NCI-H748 treated with DMSO at 0.1 percent for 48 hours (cell line): ENCODE results near the gene ZNF207.
"Not testable (repeated sequence)": the region's sequence is repeated elsewhere in the genome, so short reads cannot be mapped to it uniquely, and the experiment has no call there.

Experiments used
- DNase-seq: peaks from one replicate; lab custom pipeline; 2025; lab: John Stamatoyannopoulos, UW

The ZNF207 gene

GRCh38 chr17:32335687-32336086 is 14.3 kb upstream of the ZNF207 start:
- no peak for DNase-seq

GRCh38 chr17:32341141-32341856 is 8.7 kb upstream of the ZNF207 start:
- peak; percentile 11 for DNase-seq

DNA sequence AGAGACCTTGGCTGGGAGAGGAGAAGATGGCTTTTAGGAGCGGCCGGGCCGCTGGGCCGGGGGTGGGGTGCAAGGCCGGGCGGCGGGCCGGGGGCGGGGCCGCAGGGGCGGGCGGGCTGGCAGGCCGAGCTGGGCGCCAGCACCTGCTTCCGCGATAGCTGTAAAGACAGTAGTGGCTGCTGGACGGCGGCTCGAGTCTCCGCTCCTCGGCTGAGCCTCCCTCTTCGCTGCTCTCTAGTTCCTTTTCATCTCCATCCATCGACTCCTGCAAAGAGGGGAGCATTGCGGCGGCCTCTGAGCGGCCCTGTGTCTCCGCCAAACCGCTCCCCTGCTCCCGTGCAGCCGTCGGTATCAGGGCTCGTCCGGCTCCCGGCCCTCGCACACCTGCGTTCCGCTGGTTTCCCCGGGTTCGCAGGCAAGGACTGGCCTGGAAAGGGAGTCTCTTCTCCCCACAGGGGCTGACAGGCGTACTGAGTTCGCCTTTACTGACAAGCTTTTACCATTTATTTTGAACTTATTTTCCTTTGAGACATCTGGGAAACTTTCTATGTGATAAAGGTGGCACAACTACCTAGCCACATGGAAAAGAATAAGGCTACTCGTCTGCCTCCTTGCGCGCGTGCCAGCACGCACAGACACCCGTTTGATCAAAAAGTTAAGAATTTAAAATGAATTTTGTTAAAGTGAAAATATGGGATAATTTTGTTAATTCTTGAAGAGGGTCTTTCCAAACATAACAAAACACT is 7.9 kb upstream of the ZNF207 start, which contains the start of gene C17orf75:
Gene C17orf75 (minus strand): TSS at position 317 of the 746 bp plus-strand sequence. CDS start 34 bp downstream, at position 283.
- no peak for DNase-seq

GRCh38 chr17:32342603-32343325 is 7.2 kb upstream of the ZNF207 start:
- DNase-seq, result no peak

- DNase-seq, result no peak
Measured at GRCh38 chr17:32345951-32346600, 3.9 kb upstream of the ZNF207 start.

GRCh38 chr17:32348483-32348800 is 1.5 kb upstream of the ZNF207 start:
- no peak for DNase-seq

GRCh38 chr17:32349503-32349853 is 479 bp upstream of the ZNF207 start:
- DNase-seq, result no peak

- DNase-seq, result no peak
Measured at GRCh38 chr17:32350666-32351418, 885 bp downstream of the ZNF207 start.

DNA sequence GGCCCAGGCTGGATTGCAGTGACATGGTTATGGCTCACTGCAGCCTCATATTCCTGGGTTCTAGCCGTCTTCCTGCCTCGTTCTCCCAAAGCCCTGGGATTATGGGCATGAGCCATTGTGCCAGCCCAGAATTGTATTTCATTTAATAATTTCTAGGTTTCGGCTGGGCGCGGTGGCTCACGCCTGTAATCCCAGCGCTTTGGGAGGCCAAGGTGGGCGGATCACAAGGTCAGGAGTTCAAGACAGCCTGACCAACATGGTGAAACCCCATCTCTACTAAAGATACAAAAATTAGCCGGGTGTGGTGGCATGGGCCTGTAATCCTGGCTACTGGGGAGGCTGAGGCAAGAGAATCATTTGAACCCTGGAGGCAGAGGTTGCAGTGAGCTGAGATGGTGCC is 2.8 kb downstream of the ZNF207 start:
- not testable (repeated sequence) for DNase-seq

- DNase-seq, result no peak
Measured at GRCh38 chr17:32355649-32356377, 5.9 kb downstream of the ZNF207 start.

DNA sequence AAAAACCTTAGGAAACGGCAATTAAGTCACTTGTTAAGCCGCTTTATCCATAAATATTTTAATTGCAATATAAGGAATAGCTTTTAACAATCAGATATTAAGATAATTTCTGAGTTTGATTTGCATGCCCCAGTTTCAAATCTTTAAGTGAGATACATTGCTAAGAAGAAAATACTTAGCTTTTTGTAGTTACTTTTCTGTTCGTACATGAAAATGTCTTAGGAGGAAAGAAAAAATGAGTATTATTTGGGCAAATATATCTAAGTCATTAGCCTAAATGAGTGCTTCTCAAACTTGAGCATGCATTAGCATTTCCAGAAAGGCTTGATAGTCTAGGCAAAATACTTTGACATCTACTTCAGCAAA is 6.4 kb downstream of the ZNF207 start:
- no peak for DNase-seq

GRCh38 chr17:32356750-32357149 is 6.8 kb downstream of the ZNF207 start:
- no peak for DNase-seq

DNA sequence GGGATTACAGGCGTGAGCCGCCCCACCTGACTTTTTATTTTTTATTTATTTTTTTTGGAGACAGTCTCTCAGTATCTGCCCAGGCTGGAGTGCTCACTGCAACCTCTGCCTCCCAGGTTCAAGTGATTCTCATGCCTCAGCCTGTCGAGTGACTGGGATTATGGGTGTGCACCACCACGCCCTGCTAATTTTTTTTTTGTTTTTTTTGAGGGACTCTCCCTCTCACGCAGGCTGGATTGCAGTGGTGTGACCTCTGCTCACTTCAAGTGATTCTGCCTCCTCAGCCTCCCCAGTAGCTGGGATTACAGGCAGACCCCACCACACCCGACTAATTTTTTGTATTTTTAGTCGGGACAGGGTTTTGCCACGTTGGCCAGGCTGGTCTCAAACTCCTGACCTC is 7.7 kb downstream of the ZNF207 start:
- DNase-seq, result no peak

GRCh38 chr17:32361270-32361669 is 11.3 kb downstream of the ZNF207 start:
- DNase-seq, result no peak

GRCh38 chr17:32370426-32370825 is 20.5 kb downstream of the ZNF207 start:
- DNase-seq, result no peak

GRCh38 chr17:32382526-32383223 is 32.7 kb downstream of the ZNF207 start:
- DNase-seq, result no peak

- no peak for DNase-seq
Measured at GRCh38 chr17:32383926-32384434, 34.0 kb downstream of the ZNF207 start.

DNA sequence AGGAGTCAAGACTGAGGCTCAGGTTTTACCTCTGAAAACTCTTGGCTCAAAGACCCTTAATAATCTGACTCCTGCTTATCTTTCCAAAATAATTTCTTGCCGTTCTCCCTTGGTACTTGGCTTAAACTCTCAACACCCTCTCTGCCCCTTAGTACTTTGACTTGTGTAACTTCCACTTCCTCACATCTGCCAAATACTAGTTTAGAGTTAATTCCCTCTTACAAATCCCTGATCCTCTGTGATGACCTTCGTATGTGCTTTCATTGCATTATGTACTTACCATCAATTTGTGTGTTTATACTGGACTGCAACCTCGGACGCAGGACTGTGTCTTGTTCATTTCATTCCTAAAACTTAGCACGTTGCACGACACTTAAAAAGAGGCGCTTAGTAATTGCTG is 35.2 kb downstream of the ZNF207 start:
- no peak for DNase-seq

GRCh38 chr17:32385971-32386370 is 36.0 kb downstream of the ZNF207 start:
- no peak for DNase-seq

DNA sequence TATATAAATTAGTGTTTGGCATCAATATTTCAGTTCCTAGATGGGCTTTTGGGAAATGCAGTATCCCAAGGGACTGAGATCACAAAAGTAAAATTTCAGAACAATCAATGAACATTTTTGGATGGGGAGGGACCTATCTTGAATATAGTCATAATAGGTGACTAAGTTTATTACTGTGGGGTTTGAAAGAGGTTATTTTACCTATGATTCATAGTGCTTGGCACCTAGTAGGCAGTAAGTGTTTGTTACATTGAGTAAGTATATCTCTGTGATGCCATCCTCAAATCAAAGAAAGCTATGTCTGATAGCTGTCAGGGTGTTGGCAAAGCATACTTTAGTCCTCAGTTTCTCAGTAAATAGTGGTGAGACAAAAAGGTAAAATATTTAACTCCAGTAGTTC is 36.9 kb downstream of the ZNF207 start:
- no peak for DNase-seq
